ENCODE data around the gene EGLN3. TPM values are rescaled to one million over a fixed set of nuclear protein-coding genes. Genes with fewer than 3 reads are reported as not detected.
A peak's percentile ranks its signal among the peaks of the same experiment; 100 is the strongest.
"Not testable (repeated sequence)": the region's sequence is repeated elsewhere in the genome, so short reads cannot be mapped to it uniquely, and the experiment has no call there.

Gene EGLN3
- total RNA-seq, 1 donor from 2014 or later, result 111 TPM

- DNase-seq (no peak), ATAC-seq (ENCODE audit: poor library complexity) (no peak)
- intact Hi-C loops (cut with DNase I), result loop anchor here (10.0 kb wide), 2 partner anchors 101 to 109 kb away; no protein-coding TSS in a partner anchor
Observed at GRCh38 chr14:33945210-33946088, 5.4 kb downstream of the EGLN3 start.

GRCh38 chr14:33943096-33943883, 7.6 kb downstream of the EGLN3 start:
- ATAC-seq (ENCODE audit: poor library complexity) (no peak), DNase-seq (no peak)
- intact Hi-C loops (cut with DNase I), result loop anchor here (10.0 kb wide), 2 partner anchors 98 to 112 kb away; no protein-coding TSS in a partner anchor

DNA sequence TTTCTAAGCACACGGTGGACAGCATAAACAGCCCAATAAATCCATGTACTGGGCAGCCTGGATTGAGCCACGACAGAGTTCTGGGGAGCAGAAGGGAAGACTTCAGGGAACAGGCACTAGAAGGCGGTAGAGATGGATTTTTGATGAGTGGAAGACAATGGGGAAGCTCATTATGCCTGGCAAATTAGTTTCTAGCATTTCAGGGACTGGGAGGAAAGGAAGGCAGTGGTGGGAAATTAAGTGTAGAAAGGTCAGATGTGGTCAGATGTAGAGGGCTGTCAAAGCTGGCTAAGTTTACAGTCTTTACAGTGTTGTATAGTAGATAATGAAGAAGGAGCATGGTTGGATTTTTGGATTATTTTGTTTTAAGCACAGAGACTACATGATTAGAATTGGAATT, 9.2 kb downstream of the EGLN3 start:
- DNase-seq (no peak), ATAC-seq (ENCODE audit: poor library complexity) (no peak)
- intact Hi-C loops (cut with DNase I), result loop anchor here (10.0 kb wide), 2 partner anchors 97 to 113 kb away; no protein-coding TSS in a partner anchor

GRCh38 chr14:33940561-33941011, 10.3 kb downstream of the EGLN3 start:
- intact Hi-C loops (cut with DNase I), result loop anchor here (10.0 kb wide), 2 partner anchors 96 to 114 kb away; no protein-coding TSS in a partner anchor
- DNase-seq, result no peak
- no peak for ATAC-seq (ENCODE audit: poor library complexity)

DNA sequence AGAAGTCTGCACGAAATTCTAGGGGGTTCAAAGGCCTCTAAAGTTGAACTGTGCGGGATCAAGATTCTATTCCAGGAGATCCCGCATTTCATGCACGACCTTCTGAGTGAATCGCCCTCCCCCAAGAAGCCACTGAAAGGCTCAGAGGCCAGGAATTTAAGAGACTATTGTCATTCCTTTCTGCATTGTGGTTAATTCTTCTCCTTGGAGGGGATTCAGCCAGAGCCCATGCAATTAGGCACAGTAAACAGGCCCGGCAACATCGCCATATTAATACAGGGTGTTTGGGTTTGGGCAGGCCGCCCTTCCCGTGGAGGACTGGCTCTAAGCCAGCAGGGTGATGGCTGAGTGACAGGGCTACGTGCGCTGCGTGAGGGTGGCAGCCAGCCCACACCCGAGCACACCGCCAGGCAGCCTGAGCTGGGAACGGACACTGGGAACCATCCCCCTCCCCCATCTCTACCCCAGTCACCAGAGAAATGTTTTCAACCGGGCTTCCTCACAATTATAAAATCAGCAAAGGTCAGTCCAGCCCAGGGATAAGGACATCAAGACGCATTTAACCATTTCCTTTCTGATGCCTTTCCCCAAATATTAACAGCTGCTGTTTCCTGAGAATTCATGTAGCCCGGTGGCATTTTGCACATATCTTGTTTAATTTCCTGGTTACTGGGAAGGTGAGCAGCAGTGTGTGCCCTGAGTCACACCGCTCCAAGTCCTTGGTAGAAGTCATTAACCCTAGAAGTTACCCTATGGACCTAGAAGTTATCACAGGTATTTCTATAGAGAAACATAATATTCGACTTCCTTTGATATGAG, 12.5 kb downstream of the EGLN3 start:
- ATAC-seq (ENCODE audit: poor library complexity), result peak; percentile 95
- intact Hi-C loops (cut with DNase I), result no loop called here
- DNase-seq, result peak; percentile 86

- ATAC-seq (ENCODE audit: poor library complexity) (no peak), DNase-seq (no peak)
- intact Hi-C loops (cut with DNase I), result no loop called here
Observed at GRCh38 chr14:33936391-33936790, 14.5 kb downstream of the EGLN3 start.

GRCh38 chr14:33934938-33935337, 15.9 kb downstream of the EGLN3 start:
- DNase-seq (no peak), ATAC-seq (ENCODE audit: poor library complexity) (no peak)
- intact Hi-C loops (cut with DNase I), result no loop called here

DNA sequence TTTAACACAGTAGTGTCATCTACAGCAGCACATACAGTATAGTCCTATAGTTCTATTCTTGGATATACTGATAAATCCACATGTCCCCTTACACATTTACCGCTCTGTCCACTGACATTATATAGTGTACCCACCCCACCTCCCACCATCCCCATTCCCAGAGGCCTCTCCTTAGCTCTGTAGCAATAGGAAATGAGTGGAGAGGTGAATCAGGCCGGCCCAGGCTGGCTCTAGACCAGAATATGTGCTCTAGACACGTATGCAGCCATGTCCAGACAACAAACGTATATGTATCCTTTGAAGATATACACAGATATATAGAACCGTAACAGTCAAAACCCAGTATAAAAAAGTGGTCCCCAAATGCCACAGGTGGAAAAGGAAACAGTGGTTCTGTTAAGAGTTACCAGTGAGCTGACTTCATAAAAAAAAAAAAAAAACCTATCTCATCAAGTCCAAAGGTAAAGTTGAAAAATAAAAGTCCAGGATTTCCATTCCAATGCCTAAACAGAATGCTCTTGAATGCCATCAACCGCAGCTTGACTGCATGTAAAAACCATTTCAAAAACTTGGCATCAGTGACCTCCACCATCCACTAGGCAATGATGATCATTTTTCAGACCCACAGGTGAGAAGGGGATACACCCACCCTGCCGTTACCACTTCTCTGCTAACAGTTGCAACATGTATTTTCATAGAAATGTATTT, 16.7 kb downstream of the EGLN3 start:
- intact Hi-C loops (cut with DNase I), result no loop called here
- DNase-seq (no peak), ATAC-seq (ENCODE audit: poor library complexity) (no peak)

DNA sequence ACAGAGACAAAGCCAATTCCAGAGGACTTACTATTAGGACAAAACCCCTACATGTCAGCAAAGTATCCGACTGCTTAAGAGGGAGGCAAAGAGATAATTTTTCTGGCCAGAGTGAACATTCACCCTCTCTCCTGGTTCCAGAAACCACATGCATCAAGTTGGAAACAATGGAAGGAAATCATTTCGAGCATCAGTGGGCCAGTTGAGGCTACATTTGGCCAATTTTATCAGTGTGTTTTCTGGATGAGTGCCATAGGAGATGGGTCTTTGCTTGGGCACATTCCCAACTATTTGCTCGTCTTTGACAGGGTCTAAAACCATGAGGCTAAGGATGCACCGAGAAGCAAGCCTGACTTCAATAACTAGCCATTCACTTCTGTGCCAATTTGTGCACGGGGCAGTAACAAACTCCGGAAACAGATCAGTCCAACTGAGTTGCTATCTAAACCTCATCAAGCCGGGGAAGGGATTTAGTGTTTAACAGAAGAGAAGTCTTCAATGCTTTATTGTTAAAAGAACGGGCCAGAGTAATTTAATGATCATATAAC, 17.4 kb downstream of the EGLN3 start:
- intact Hi-C loops (cut with DNase I), result no loop called here
- ATAC-seq (ENCODE audit: poor library complexity), result no peak
- no peak for DNase-seq

DNA sequence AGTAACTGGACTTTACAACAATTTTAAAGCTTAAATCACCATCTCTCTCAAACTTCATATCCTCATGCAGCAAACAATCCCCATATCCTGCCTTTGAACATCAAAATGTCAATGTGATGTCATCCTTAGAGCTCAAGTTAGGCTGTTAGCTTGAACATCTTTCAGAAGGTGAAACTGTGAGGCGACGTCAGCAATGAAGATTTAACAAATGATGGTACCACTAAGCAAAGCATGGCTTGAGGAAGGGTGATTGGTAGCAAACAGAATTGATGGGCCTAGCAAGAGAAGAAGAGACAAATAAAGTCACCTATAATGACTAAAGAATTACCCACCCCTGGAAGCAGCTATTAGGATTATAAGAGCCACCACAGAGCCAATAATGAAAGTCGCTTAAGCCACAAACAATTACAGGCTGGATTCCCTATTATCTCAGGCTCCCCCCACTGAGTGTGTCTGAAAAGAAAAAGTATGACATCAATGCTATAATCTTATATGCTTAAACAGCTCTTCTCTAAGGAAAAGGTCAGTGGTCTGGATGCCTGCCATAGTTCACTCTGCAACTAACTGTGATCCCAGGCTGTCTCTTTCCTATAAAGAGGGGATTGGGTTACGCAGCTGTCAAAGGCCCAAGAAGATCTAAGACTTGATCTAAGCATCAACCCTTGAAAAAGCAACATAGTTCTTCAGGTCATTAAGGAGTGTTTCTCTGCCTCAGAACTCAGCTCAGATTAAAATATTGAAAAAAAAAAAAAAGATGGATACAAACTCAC, 18.1 kb downstream of the EGLN3 start:
- ATAC-seq (ENCODE audit: poor library complexity) (peak; percentile 40), DNase-seq (no peak)
- intact Hi-C loops (cut with DNase I), result no loop called here

DNA sequence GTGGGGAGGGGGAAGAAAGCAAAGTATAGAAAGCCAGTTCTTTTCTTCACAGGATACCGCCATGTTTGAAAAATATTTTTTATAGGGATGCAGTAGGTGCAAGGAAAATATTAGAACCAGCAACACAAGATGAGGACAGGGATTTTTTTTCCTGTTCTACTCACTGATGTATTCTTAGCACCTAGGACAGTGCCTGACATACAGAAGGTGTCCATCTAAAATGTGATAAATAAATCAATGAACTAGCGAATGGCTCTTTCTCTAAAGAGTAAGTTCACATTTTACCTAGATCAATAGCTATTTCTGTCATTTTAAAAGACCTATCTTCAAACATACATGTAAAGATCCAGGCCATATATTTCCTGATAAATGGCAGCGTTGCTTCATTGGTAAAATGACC, 18.8 kb downstream of the EGLN3 start:
- DNase-seq, result no peak
- intact Hi-C loops (cut with DNase I), result no loop called here
- no peak for ATAC-seq (ENCODE audit: poor library complexity)

DNA sequence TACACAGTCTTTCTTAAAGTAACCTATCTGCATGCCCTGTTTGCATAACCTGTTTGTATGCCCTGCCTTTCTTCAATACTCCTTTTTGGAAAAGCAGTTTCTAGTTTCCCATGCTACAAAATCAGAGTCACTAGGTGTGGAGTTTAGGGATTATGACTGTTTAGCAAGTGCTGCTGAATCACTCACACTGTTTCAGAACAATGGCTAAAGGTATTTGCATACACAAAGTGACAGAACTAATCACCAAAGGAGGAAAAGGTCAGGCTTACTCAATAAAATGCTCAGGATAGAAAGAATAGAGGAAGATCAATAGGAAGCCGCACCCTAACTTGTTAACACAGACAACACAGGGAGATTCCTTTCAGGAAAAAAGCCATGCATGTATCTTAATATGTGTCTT, 19.4 kb downstream of the EGLN3 start:
- no peak for ATAC-seq (ENCODE audit: poor library complexity)
- DNase-seq, result no peak
- intact Hi-C loops (cut with DNase I), result no loop called here

DNA sequence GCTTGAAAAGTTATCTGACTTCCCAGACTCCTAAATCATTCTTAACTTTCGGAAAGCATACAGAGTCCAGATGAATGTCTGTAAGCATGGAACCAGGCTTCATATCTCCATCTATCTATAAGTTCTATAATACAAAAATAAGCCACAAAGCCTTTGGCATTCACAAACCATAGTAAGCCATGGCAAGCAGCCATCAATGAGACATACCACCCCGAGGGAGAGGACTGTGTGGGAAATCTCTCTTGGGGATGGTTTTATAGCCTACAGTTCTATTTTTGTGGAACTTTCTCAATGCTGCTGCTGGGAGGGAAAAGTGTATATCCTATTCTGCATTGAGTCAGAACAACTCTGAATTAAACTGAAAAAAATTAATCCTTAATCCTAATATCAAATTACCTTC, 20.4 kb downstream of the EGLN3 start:
- no peak for ATAC-seq (ENCODE audit: poor library complexity)
- DNase-seq, result no peak
- intact Hi-C loops (cut with DNase I), result no loop called here

DNA sequence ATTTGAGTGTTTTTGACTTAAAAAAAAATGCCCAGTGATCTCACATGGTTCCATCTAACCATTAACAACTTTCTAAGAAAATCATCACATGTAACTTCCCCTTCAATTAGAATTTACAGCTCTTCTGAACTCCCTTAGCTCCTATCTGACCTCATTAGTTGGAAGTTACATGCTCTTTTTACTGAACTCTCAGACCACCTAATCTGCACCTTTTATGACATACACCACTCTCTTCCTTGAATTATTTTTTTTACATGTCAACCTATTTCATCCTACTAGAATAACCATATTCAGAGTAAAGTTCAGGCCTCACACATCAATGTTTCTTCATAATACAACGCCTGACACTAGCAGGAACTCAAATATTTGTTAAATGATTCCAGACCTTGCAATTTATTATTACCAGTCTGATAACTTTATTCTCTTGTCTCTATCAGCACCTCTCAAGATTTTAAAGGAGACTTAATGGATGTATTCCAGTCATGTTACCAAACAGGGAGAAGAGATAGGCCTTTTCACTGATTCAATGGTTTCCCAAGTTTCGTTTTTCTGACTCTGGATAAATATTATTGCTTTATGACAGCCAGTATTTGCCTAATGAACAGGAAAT, 21.0 kb downstream of the EGLN3 start:
- intact Hi-C loops (cut with DNase I), result no loop called here
- DNase-seq (no peak), ATAC-seq (ENCODE audit: poor library complexity) (no peak)

GRCh38 chr14:33928895-33929294, 22.0 kb downstream of the EGLN3 start:
- intact Hi-C loops (cut with DNase I), result no loop called here
- ATAC-seq (ENCODE audit: poor library complexity) (no peak), DNase-seq (no peak)

- no peak for DNase-seq
- no peak for ATAC-seq (ENCODE audit: poor library complexity)
- intact Hi-C loops (cut with DNase I), result no loop called here
Observed at GRCh38 chr14:33927944-33928343, 22.9 kb downstream of the EGLN3 start.

GRCh38 chr14:33926967-33927366, 23.9 kb downstream of the EGLN3 start:
- intact Hi-C loops (cut with DNase I); DNase-seq; ATAC-seq (ENCODE audit: poor library complexity): not testable (repeated sequence)
